Spleen (tissue), 11 donors: ENCODE data around the gene THNSL1. TPM values are rescaled to one million over a fixed set of nuclear protein-coding genes. Genes with fewer than 3 reads are reported as not detected.

Experiments
- DNase-seq: peaks from one replicate; pipeline ENCODE4 v3.0.0-alpha.2; 2020
- H3K27ac ChIP-seq, 8 donors: fragments of 200-600 bp; sonication (generic) in 7 of 8; 1 replicate in 4 of 8; 2 replicates in 4 of 8; pipeline versions ENCODE4 v1.5.0 to v1.8.0; 2016 to 2021; ENCODE audit warnings: inconsistent platforms in 4 of 8, mild to moderate bottlenecking in 4 of 8, moderate library complexity in 1 of 8
- H3K27me3 ChIP-seq, 7 donors: fragments of 200-600 bp; sonication (generic) in 6 of 7; replicated peaks in 1 of 7; 1 replicate in 4 of 7; 2 replicates in 3 of 7; pipeline versions ENCODE4 v1.5.0 to v1.8.0; 2016 to 2021; ENCODE audit warnings: inconsistent platforms in 3 of 7, mild to moderate bottlenecking in 1 of 7
- H3K36me3 ChIP-seq, 6 donors: fragments of 200-600 bp; sonication (generic) in 5 of 6; 1 replicate in 4 of 6; 2 replicates in 2 of 6; pipeline versions ENCODE4 v1.5.0 to v1.8.0; 2016 to 2021; ENCODE audit warnings: inconsistent platforms in 2 of 6
- H3K4me1 ChIP-seq, 6 donors: fragments of 200-600 bp; sonication (generic) in 5 of 6; 1 replicate in 3 of 6; 2 replicates in 3 of 6; pipeline versions ENCODE4 v1.5.0 to v1.8.0; 2016 to 2021; ENCODE audit warnings: inconsistent platforms in 3 of 6
- H3K4me3 ChIP-seq, 8 donors: fragments of 200-600 bp; sonication (generic) in 7 of 8; 1 replicate in 4 of 8; 2 replicates in 4 of 8; pipeline versions ENCODE4 v1.5.0 to v1.8.0; 2016 to 2021; ENCODE audit warnings: inconsistent platforms in 4 of 8, mild to moderate bottlenecking in 4 of 8, moderate library complexity in 2 of 8
- H3K9me3 ChIP-seq, 8 donors: fragments of 200-600 bp; sonication (generic) in 7 of 8; 1 replicate in 4 of 8; 2 replicates in 4 of 8; pipeline versions ENCODE4 v1.5.0 to v1.8.0; 2016 to 2021; ENCODE audit warnings: inconsistent platforms in 4 of 8
- POLR2A ChIP-seq, 3 donors: fragments of 450-650 bp; IDR thresholded peaks; one replicate each; pipeline ENCODE4 v1.5.1; 2017; ENCODE audit warnings: antibody characterized with exemption in 3 of 3, mild to moderate bottlenecking in 1 of 3
- POLR2AphosphoS5 ChIP-seq, 3 donors: sonication (generic); formaldehyde crosslinking; IDR thresholded peaks; one replicate each; pipeline ENCODE4 v1.5.1; 2017; ENCODE audit warnings: antibody characterized with exemption in 3 of 3
- WGBS, 5 donors: extraction: QIAGEN DNeasy Blood & Tissue Kit in 3 of 5; methylation state at CpG; one replicate each; pipeline versions ENCODE4 v1.1.5 to v1.1.7; 2013 to 2018; 5-methylcytosine and 5-hydroxymethylcytosine counted together
- intact Hi-C: fragments of 100-400 bp; cut with DNase I; formaldehyde crosslinking; loops from one replicate; pipeline ENCODE4 v1.15.0; 2023; ENCODE audit warnings: low total_unique reads
- polyA plus RNA-seq, 3 donors: library from polyadenylated mRNA; stranded (reverse); fragments of 200-250 nt; gene quantifications; one replicate each; pipeline ENCODE4 v1.2.1, GENCODE V29; 2013
- total RNA-seq, 7 donors: library from RNA; depleted of rRNA in 3 of 7; stranded (reverse); fragments of >200 nt in 3 of 7; fragmentation: NEBNext Ultra II Directional in 4 of 7; extraction: Animal tissue kit (Norgen Biotek cat#: 25700) in 4 of 7; gene quantifications; one replicate each; pipeline versions ENCODE4 v1.1.0 to v1.2.1, GENCODE V29; 2016 to 2021
- TF ChIP-seq, protein P1 (sequence below), 11 experiments: fragments of 200-600 bp in 7 of 11; fragments of 450-650 bp in 4 of 11; sonication (generic) in 4 of 11; IDR thresholded peaks in 8 of 11; conservative IDR thresholded peaks in 3 of 11; 1 replicate in 7 of 11; 2 replicates in 4 of 11; pipeline versions ENCODE4 v1.4.0 to v1.8.0; 2016 to 2021; ENCODE audit warnings: antibody characterized with exemption in 11 of 11, inconsistent platforms in 4 of 11, mild to moderate bottlenecking in 1 of 11
- donor health status: healthy with polysubstance abuse.
- donor health status: DM: no; HTN: no; CAD: no; lungs with moderate emphysema.
- donor health status: DM: no; HTN: no; CAD: no.
- donor health status: Bipolar disorder and iron deficiency.
- donor health status: healthy.
- donor health status: DM: no; HTN: no; CAD: no.
- donor health status: DM: yes; HTN: yes; CAD: no.

Gene THNSL1
- total and polyA plus RNA-seq, 10 donors: 1.5 to 4.3 (median 2.8) TPM

DNA sequence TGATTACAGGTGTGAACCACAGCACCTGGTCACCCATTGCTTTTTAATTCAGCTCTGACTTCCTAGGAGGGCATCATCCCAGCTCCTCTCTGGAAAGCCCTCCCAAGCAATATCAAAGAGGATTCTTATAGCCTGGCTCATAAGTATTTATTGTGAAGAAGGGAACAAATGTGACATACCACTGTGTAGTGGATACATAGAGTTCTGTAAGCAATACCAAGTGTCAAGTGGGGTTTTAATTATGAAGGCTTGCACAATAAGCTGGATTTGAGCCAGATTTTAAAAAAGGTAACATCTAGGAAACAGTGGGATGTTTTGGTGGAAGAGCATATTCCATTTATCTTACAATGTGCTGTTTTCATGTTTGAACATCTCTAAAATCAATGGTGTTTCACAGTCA is 45.0 kb upstream of the THNSL1 start:
- DNase-seq: no peak
- no peaks in the 10 kb centered on the region for H3K9me3 ChIP-seq
- no peaks in the 10 kb centered on the region for H3K27me3 ChIP-seq
- H3K4me1 ChIP-seq: no peaks in the 10 kb centered on the region
- no peaks in the 10 kb centered on the region for H3K36me3 ChIP-seq
- TF ChIP-seq, protein P1, sequence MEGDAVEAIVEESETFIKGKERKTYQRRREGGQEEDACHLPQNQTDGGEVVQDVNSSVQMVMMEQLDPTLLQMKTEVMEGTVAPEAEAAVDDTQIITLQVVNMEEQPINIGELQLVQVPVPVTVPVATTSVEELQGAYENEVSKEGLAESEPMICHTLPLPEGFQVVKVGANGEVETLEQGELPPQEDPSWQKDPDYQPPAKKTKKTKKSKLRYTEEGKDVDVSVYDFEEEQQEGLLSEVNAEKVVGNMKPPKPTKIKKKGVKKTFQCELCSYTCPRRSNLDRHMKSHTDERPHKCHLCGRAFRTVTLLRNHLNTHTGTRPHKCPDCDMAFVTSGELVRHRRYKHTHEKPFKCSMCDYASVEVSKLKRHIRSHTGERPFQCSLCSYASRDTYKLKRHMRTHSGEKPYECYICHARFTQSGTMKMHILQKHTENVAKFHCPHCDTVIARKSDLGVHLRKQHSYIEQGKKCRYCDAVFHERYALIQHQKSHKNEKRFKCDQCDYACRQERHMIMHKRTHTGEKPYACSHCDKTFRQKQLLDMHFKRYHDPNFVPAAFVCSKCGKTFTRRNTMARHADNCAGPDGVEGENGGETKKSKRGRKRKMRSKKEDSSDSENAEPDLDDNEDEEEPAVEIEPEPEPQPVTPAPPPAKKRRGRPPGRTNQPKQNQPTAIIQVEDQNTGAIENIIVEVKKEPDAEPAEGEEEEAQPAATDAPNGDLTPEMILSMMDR (IDR thresholded peaks at IDR 0.05 in 8 of 11, conservative IDR thresholded peaks at IDR 0.05 in 3 of 11): no peak
- TF ChIP-seq POLR2A (IDR thresholded peaks at IDR 0.05) (no peak), POLR2AphosphoS5 (IDR thresholded peaks at IDR 0.05) (no peak)
- no peak overlapping the region for H3K4me3 ChIP-seq
- no peak overlapping the region for H3K27ac ChIP-seq
- intact Hi-C loops: no loop called here

DNA sequence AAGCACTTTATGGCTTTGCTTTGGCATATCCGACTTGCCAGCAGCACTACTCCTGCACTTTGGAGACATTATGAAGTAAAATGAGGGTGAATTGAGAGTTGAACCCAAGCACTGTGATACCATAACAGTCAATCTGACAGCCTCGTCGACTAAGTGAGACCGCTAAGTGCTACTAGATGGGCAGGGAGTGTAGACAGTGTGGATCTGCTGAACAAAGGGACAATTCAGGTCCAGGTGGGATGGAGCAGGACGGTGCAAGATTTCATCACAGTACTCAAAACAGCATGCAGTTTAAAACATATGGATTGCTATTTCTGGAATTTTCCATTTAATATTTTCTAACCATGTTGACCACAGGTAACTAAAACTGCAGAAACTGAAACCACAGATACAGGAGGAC is 43.2 kb upstream of the THNSL1 start:
- Histone ChIP-seq H3K27ac (no peak overlapping the region), H3K4me3 (no peak overlapping the region), H3K27me3 (no peaks in the 10 kb centered on the region), H3K9me3 (no peaks in the 10 kb centered on the region), H3K4me1 (no peaks in the 10 kb centered on the region), H3K36me3 (no peaks in the 10 kb centered on the region)
- 85 to 91% (median 87%) methylated on average over 5 of the region's 5 CpGs for WGBS, 5 donors
- TF ChIP-seq POLR2A (IDR thresholded peaks at IDR 0.05) (no peak), POLR2AphosphoS5 (IDR thresholded peaks at IDR 0.05) (no peak)
- TF ChIP-seq, protein P1 (IDR thresholded peaks at IDR 0.05 in 8 of 11, conservative IDR thresholded peaks at IDR 0.05 in 3 of 11): no peak
- no peak for DNase-seq
- intact Hi-C loops: no loop called here

DNA sequence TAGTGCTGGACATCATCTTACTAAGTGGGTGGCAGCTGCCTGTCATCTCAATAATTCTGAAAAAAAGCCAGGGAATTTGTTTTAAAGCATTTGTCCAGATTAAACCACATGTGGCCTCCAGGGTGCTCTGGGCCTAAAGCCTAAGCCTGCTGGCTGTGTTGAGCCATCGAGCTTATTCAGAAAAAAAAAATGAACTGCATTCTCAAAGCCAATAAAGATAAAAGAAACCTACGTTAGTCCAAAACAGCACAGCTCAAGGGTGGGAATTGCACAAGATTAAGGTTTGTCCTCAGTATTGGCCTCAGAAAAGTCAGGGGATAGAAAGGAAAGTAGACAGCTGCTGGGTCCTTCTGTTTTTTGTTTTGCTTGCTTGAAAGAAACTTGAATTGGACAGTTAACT is 41.4 kb upstream of the THNSL1 start:
- Histone ChIP-seq H3K27me3 (no peaks in the 10 kb centered on the region), H3K36me3 (no peaks in the 10 kb centered on the region), H3K9me3 (no peaks in the 10 kb centered on the region), H3K4me3 (no peak overlapping the region), H3K27ac (no peak overlapping the region), H3K4me1 (no peaks in the 10 kb centered on the region)
- DNase-seq: no peak
- intact Hi-C loops: no loop called here
- 66 to 83% (median 70%) methylated on average over 2 of the region's 2 CpGs for WGBS, 5 donors
- TF ChIP-seq POLR2A (IDR thresholded peaks at IDR 0.05): no peak
- TF ChIP-seq POLR2AphosphoS5 (IDR thresholded peaks at IDR 0.05): no peak
- TF ChIP-seq, protein P1 (IDR thresholded peaks at IDR 0.05 in 8 of 11, conservative IDR thresholded peaks at IDR 0.05 in 3 of 11): no peak

DNA sequence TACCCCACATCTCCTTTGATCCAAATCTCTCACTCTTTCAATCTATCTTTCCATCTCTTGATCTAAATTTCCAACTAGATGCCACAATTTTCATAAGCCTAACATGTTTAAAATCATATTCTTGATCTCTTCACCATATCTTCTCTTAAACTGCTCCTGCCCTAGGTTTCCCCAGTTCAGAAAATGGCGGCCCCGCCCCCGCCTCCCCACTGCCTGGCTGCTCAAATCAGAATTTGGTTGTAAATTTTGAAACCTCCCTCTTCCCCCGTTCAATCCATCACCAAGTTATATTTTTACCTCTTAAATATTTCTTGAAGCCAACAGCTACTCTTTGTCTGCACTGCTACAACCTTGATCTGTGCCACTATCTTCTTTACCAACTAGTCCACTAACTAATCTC is 36.7 kb upstream of the THNSL1 start:
- Histone ChIP-seq H3K27me3 (no peaks in the 10 kb centered on the region), H3K9me3 (no peaks in the 10 kb centered on the region), H3K36me3 (no peaks in the 10 kb centered on the region), H3K4me3 (no peak overlapping the region), H3K27ac (no peak overlapping the region), H3K4me1 (no peaks in the 10 kb centered on the region)
- TF ChIP-seq POLR2AphosphoS5 (IDR thresholded peaks at IDR 0.05) (no peak), POLR2A (IDR thresholded peaks at IDR 0.05) (no peak)
- TF ChIP-seq, protein P1 (IDR thresholded peaks at IDR 0.05 in 8 of 11, conservative IDR thresholded peaks at IDR 0.05 in 3 of 11): no peak
- WGBS, 5 donors: 91 to 97% (median 95%) methylated on average over 4 of the region's 4 CpGs
- intact Hi-C loops: no loop called here
- DNase-seq: no peak
